WTC11 (cell line): Measurements from ENCODE around the gene ATP8B4.

Experiments
- CTCF ChIP-seq: fragments of 200-600 bp; IDR thresholded peaks from 2 replicates; pipeline ENCODE4 v1.8.0; 2022; ENCODE audit warnings: antibody characterized with exemption
- E2F4 ChIP-seq: sonication (generic); formaldehyde crosslinking; IDR thresholded peaks from 2 replicates; pipeline ENCODE4 v1.8.1; 2022; ENCODE audit warnings: low read depth, mild to moderate bottlenecking, moderate library complexity, missing genetic modification reagents, borderline replicate concordance
- FOXJ3 ChIP-seq: sonication (generic); formaldehyde crosslinking; IDR thresholded peaks from 2 replicates; pipeline ENCODE4 v1.9.0; 2021; ENCODE audit warnings: missing genetic modification reagents, mild to moderate bottlenecking, borderline replicate concordance
- MAX ChIP-seq: sonication (generic); formaldehyde crosslinking; IDR thresholded peaks from 2 replicates; pipeline ENCODE4 v1.8.0; 2022; ENCODE audit warnings: mild to moderate bottlenecking, missing genetic modification reagents
- NFATC4 ChIP-seq: fragments of 250-450 bp; sonication (Bioruptor Pico); IDR thresholded peaks from 2 replicates; pipeline ENCODE4 v1.9.0; 2021; ENCODE audit warnings: mild to moderate bottlenecking
- NFYB ChIP-seq: sonication (generic); formaldehyde crosslinking; conservative IDR thresholded peaks from 2 replicates; pipeline ENCODE4 v1.8.0; 2022; ENCODE audit warnings: low read depth, missing genetic modification reagents
- NR2C2 ChIP-seq: sonication (generic); formaldehyde crosslinking; IDR thresholded peaks from 2 replicates; pipeline ENCODE4 v1.8.0; 2022; ENCODE audit warnings: mild to moderate bottlenecking, missing genetic modification reagents
- RELA ChIP-seq: sonication (generic); formaldehyde crosslinking; IDR thresholded peaks from 2 replicates; pipeline ENCODE4 v1.8.1; 2022; ENCODE audit warnings: missing genetic modification reagents, mild to moderate bottlenecking, borderline replicate concordance
- ZNF512 ChIP-seq: sonication (generic); formaldehyde crosslinking; IDR thresholded peaks from 2 replicates; pipeline ENCODE4 v1.8.1; 2022; ENCODE audit warnings: missing genetic modification reagents, borderline replicate concordance
- TF ChIP-seq, protein P1 (sequence below): sonication (generic); formaldehyde crosslinking; conservative IDR thresholded peaks from 2 replicates; pipeline ENCODE4 v1.8.1; 2022; ENCODE audit warnings: mild to moderate bottlenecking, missing genetic modification reagents
- TF ChIP-seq, protein P2 (sequence below): sonication (generic); formaldehyde crosslinking; IDR thresholded peaks from 2 replicates; pipeline ENCODE4 v1.8.0; 2022; ENCODE audit warnings: mild to moderate bottlenecking, missing genetic modification reagents

- TF ChIP-seq CTCF (no peak), ZNF512 (CRISPR knock-in tag) (no peak), NFATC4 (CRISPR knock-in tag) (no peak), MAX (CRISPR knock-in tag) (no peak), E2F4 (CRISPR knock-in tag) (no peak), NR2C2 (CRISPR knock-in tag) (no peak), RELA (CRISPR knock-in tag) (no peak), FOXJ3 (CRISPR knock-in tag) (no peak), NFYB (CRISPR knock-in tag) (no peak)
- TF ChIP-seq, protein P1, sequence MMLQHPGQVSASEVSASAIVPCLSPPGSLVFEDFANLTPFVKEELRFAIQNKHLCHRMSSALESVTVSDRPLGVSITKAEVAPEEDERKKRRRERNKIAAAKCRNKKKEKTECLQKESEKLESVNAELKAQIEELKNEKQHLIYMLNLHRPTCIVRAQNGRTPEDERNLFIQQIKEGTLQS: no peak
- TF ChIP-seq, protein P2, sequence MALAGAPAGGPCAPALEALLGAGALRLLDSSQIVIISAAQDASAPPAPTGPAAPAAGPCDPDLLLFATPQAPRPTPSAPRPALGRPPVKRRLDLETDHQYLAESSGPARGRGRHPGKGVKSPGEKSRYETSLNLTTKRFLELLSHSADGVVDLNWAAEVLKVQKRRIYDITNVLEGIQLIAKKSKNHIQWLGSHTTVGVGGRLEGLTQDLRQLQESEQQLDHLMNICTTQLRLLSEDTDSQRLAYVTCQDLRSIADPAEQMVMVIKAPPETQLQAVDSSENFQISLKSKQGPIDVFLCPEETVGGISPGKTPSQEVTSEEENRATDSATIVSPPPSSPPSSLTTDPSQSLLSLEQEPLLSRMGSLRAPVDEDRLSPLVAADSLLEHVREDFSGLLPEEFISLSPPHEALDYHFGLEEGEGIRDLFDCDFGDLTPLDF (CRISPR knock-in tag): no peak
These were observed 61.8 kb downstream of the ATP8B4 start for GRCh38 chr15:50057196-50057595.
